MM.1S (cell line): ENCODE data around the gene HIVEP2.

Experiments used
- DNase-seq: peaks from one replicate; pipeline ENCODE4 v3.0.0-alpha.2; 2015
- H2AFZ ChIP-seq: fragments of 300-600 bp; sonication (generic); 2 replicates; pipeline ENCODE4 v1.6.0; 2016; ENCODE audit warnings: antibody characterized with exemption, low read length
- H3F3A ChIP-seq: fragments of 300-600 bp; sonication (generic); 2 replicates; pipeline ENCODE4 v1.6.1; 2016; ENCODE audit warnings: mild to moderate bottlenecking, antibody characterized with exemption, low read length, moderate library complexity, mixed read lengths; ENCODE audit not compliant: insufficient read depth
- H3K27ac ChIP-seq: fragments of 300-600 bp; sonication (generic); 2 replicates; pipeline ENCODE4 v1.5.1; 2016; ENCODE audit warnings: mild to moderate bottlenecking, low read length
- H3K27me3 ChIP-seq: fragments of 300-600 bp; sonication (generic); replicated peaks from 2 replicates; pipeline ENCODE4 v1.6.0; 2016; ENCODE audit warnings: low read length; ENCODE audit not compliant: insufficient read depth
- H3K36me3 ChIP-seq: fragments of 300-600 bp; sonication (generic); replicated peaks from 2 replicates; pipeline ENCODE4 v1.6.1; 2016; ENCODE audit warnings: mild to moderate bottlenecking, low read length, mixed read lengths; ENCODE audit not compliant: insufficient read depth
- H3K4me1 ChIP-seq: fragments of 300-600 bp; sonication (generic); 2 replicates; pipeline ENCODE4 v1.6.1; 2016; ENCODE audit warnings: low read length, mixed read lengths
- H3K4me2 ChIP-seq: fragments of 300-600 bp; sonication (generic); 2 replicates; pipeline ENCODE4 v1.6.0; 2016; ENCODE audit warnings: low read depth, low read length
- H3K4me3 ChIP-seq: fragments of 300-600 bp; sonication (generic); 2 replicates; pipeline ENCODE4 v1.5.1; 2016; ENCODE audit warnings: low read length, mixed read lengths
- H3K79me2 ChIP-seq: fragments of 300-600 bp; sonication (generic); 2 replicates; pipeline ENCODE4 v1.6.1; 2016; ENCODE audit warnings: mixed run types, low read length, mixed read lengths
- H3K9ac ChIP-seq: fragments of 300-600 bp; sonication (generic); 2 replicates; pipeline ENCODE4 v1.6.1; 2016; ENCODE audit warnings: low read length, mixed read lengths
- H3K9me2 ChIP-seq: fragments of 300-600 bp; sonication (generic); replicated peaks from 2 replicates; pipeline ENCODE4 v1.6.1; 2016; ENCODE audit warnings: mild to moderate bottlenecking, low read length, mixed read lengths; ENCODE audit not compliant: insufficient read depth
- H3K9me3 ChIP-seq: fragments of 300-600 bp; sonication (generic); replicated peaks from 2 replicates; pipeline ENCODE4 v1.6.1; 2016; ENCODE audit warnings: mild to moderate bottlenecking, low read length, mixed read lengths; ENCODE audit not compliant: insufficient read depth
- H4K20me1 ChIP-seq: fragments of 300-600 bp; sonication (generic); 2 replicates; pipeline ENCODE4 v1.6.1; 2016; ENCODE audit warnings: mild to moderate bottlenecking, low read length, moderate library complexity, mixed read lengths; ENCODE audit not compliant: insufficient read depth
- CTCF ChIP-seq: fragments of 300-600 bp; sonication (generic); IDR thresholded peaks from 2 replicates; pipeline ENCODE4 v1.5.1; 2016; ENCODE audit warnings: antibody characterized with exemption, low read length, mixed read lengths
- EZH2 ChIP-seq: fragments of 300-600 bp; sonication (generic); optimal IDR thresholded peaks from 2 replicates; pipeline ENCODE3; 2017; ENCODE audit warnings: low read depth, mild to moderate bottlenecking, antibody characterized with exemption, low read length, mixed read lengths
- EZH2phosphoT487 ChIP-seq: fragments of 300-600 bp; sonication (generic); IDR thresholded peaks from 2 replicates; pipeline ENCODE4 v1.6.1; 2018; ENCODE audit warnings: antibody characterized with exemption, low read length

Gene HIVEP2

GRCh38 chr6:142833054-142833453 is 111.9 kb downstream of the HIVEP2 start:
- no peaks in the 10 kb centered on the region for H3K9me2 ChIP-seq
- no peak overlapping the region for H3K27ac ChIP-seq
- no peak for DNase-seq
- no peaks in the 10 kb centered on the region for H3F3A ChIP-seq
- no peaks in the 10 kb centered on the region for H4K20me1 ChIP-seq
- no peak overlapping the region for H3K4me2 ChIP-seq
- TF ChIP-seq EZH2: no peak
- no peaks in the 10 kb centered on the region for H3K4me1 ChIP-seq
- H3K36me3 ChIP-seq: no peaks in the 10 kb centered on the region
- no peaks in the 10 kb centered on the region for H3K27me3 ChIP-seq
- H2AFZ ChIP-seq: no peak overlapping the region
- H3K79me2 ChIP-seq: no peaks in the 10 kb centered on the region; the same call in 1 of the 2 replicates
- H3K9me3 ChIP-seq: no peaks in the 10 kb centered on the region
- H3K9ac ChIP-seq: no peak overlapping the region
- no peak overlapping the region for H3K4me3 ChIP-seq

- no peak overlapping the region for H3K4me2 ChIP-seq
- TF ChIP-seq EZH2 (no peak), CTCF (no peak), EZH2phosphoT487 (no peak)
- no peaks in the 10 kb centered on the region for H3F3A ChIP-seq
- no peak for DNase-seq
- no peaks in the 10 kb centered on the region for H3K36me3 ChIP-seq
- H3K27ac ChIP-seq: no peak overlapping the region
- no peaks in the 10 kb centered on the region for H3K9me3 ChIP-seq
- H3K9ac ChIP-seq: no peak overlapping the region
- no peaks in the 10 kb centered on the region for H3K79me2 ChIP-seq
- H3K4me3 ChIP-seq: no peak overlapping the region
- H3K4me1 ChIP-seq: no peaks in the 10 kb centered on the region
- no peaks in the 10 kb centered on the region for H3K9me2 ChIP-seq
- H4K20me1 ChIP-seq: no peaks in the 10 kb centered on the region
- no peaks in the 10 kb centered on the region for H3K27me3 ChIP-seq
- H2AFZ ChIP-seq: no peak overlapping the region
Measured at GRCh38 chr6:142830807-142831206, 114.2 kb downstream of the HIVEP2 start.

GRCh38 chr6:142830116-142830710 is 114.8 kb downstream of the HIVEP2 start:
- Histone ChIP-seq H3K9me2 (no peaks in the 10 kb centered on the region), H3K27me3 (no peaks in the 10 kb centered on the region), H3K79me2 (no peaks in the 10 kb centered on the region), H3K4me3 (no peak overlapping the region), H3K4me2 (no peak overlapping the region), H3K36me3 (no peaks in the 10 kb centered on the region), H3F3A (no peaks in the 10 kb centered on the region), H2AFZ (no peak overlapping the region), H3K27ac (no peak overlapping the region), H3K9ac (no peak overlapping the region), H3K9me3 (no peaks in the 10 kb centered on the region), H4K20me1 (no peaks in the 10 kb centered on the region), H3K4me1 (no peaks in the 10 kb centered on the region)
- DNase-seq: no peak
- TF ChIP-seq EZH2phosphoT487 (no peak), CTCF (no peak), EZH2 (no peak)

GRCh38 chr6:142829556-142829955 is 115.4 kb downstream of the HIVEP2 start:
- no peak for DNase-seq

More at GRCh38 chr6:142829556-142829955, 115.4 kb downstream of the HIVEP2 start:
- H3K4me1 ChIP-seq: no peaks in the 10 kb centered on the region
- no peaks in the 10 kb centered on the region for H3K79me2 ChIP-seq
- no peak overlapping the region for H3K27ac ChIP-seq
- no peaks in the 10 kb centered on the region for H3F3A ChIP-seq
- no peaks in the 10 kb centered on the region for H4K20me1 ChIP-seq
- H3K4me2 ChIP-seq: no peak overlapping the region
- H3K9ac ChIP-seq: no peak overlapping the region
- H3K9me2 ChIP-seq: no peaks in the 10 kb centered on the region
- no peaks in the 10 kb centered on the region for H3K27me3 ChIP-seq
- no peaks in the 10 kb centered on the region for H3K36me3 ChIP-seq
- TF ChIP-seq EZH2 (no peak), EZH2phosphoT487 (no peak), CTCF (no peak)
- no peak overlapping the region for H2AFZ ChIP-seq
- no peak overlapping the region for H3K4me3 ChIP-seq
- no peaks in the 10 kb centered on the region for H3K9me3 ChIP-seq
